Keratinocyte (primary cell): ENCODE results near the gene CUX1. TPM values are rescaled to one million over a fixed set of nuclear protein-coding genes. Genes with fewer than 3 reads are reported as not detected.

Source experiments
- DNase-seq: peaks from one replicate; pipeline ENCODE4 v3.0.0-alpha.2; 2011; ENCODE audit warnings: low read depth, missing footprints, low spot score
- FAIRE-seq: peaks from 2 replicates; lab custom pipeline; 2011; peaks lifted over from hg19 to GRCh38; lab: Jason Lieb, UNC
- H2AFZ ChIP-seq: 2 replicates; pipeline ENCODE4 v1.6.0; 2012; ENCODE audit warnings: low read length, control low read depth, inconsistent platforms; ENCODE audit not compliant: control insufficient read depth
- H3K27ac ChIP-seq: 2 replicates; pipeline ENCODE4 v1.5.1; 2011; ENCODE audit warnings: low read length; ENCODE audit not compliant: control insufficient read depth, insufficient read depth
- H3K27me3 ChIP-seq: 3 replicates; pipeline ENCODE4 v1.6.0; 2011; ENCODE audit warnings: low read length; ENCODE audit not compliant: control insufficient read depth, insufficient read depth; ENCODE audit errors: extremely low read depth
- H3K36me3 ChIP-seq, 2 experiments: 2 replicates in 1 of 2; 3 replicates in 1 of 2; pipeline ENCODE4 v1.5.1; 2011; ENCODE audit warnings: low read length in 2 of 2, mild to moderate bottlenecking in 1 of 2; ENCODE audit not compliant: control insufficient read depth in 2 of 2, insufficient read depth in 2 of 2; ENCODE audit errors: extremely low read depth in 1 of 2
- H3K4me1 ChIP-seq: 3 replicates; pipeline ENCODE4 v1.5.1; 2011; ENCODE audit warnings: low read length; ENCODE audit not compliant: control insufficient read depth, insufficient read depth; ENCODE audit errors: extremely low read depth
- H3K4me2 ChIP-seq: 3 replicates; pipeline ENCODE4 v1.6.0; 2011; ENCODE audit warnings: low read depth, low read length; ENCODE audit not compliant: control insufficient read depth, insufficient read depth; ENCODE audit errors: extremely low read depth
- H3K4me3 ChIP-seq, 3 experiments: fragments of 200-600 bp in 1 of 3; sonication (generic) in 1 of 3; 2 replicates in 2 of 3; 3 replicates in 1 of 3; pipeline ENCODE4 v1.5.1; 2011 to 2016; ENCODE audit warnings: low read length in 3 of 3, mild to moderate bottlenecking in 3 of 3, control low read depth in 2 of 3, inconsistent platforms in 1 of 3, low read depth in 1 of 3, mixed read lengths in 1 of 3, mixed run types in 1 of 3, moderate library complexity in 1 of 3; ENCODE audit not compliant: control insufficient read depth in 2 of 3, insufficient read depth in 2 of 3; ENCODE audit errors: extremely low read depth in 1 of 3
- H3K79me2 ChIP-seq: 2 replicates; pipeline ENCODE4 v1.6.0; 2012; ENCODE audit warnings: low read length; ENCODE audit not compliant: control insufficient read depth, insufficient read depth
- H3K9ac ChIP-seq: 3 replicates; pipeline ENCODE4 v1.6.0; 2011; ENCODE audit warnings: low read length; ENCODE audit not compliant: control insufficient read depth, insufficient read depth; ENCODE audit errors: extremely low read depth
- H3K9me1 ChIP-seq: 3 replicates; pipeline ENCODE4 v1.6.0; 2011; ENCODE audit warnings: low read length; ENCODE audit not compliant: control insufficient read depth, insufficient read depth; ENCODE audit errors: extremely low read depth
- H3K9me3 ChIP-seq: 2 replicates; pipeline ENCODE4 v1.5.1; 2012; ENCODE audit warnings: low read depth, low read length; ENCODE audit not compliant: control insufficient read depth
- H4K20me1 ChIP-seq: 3 replicates; pipeline ENCODE4 v1.6.0; 2011; ENCODE audit warnings: low read length; ENCODE audit not compliant: control insufficient read depth, insufficient read depth; ENCODE audit errors: extremely low read depth
- CTCF ChIP-seq, 3 experiments: IDR thresholded peaks in 1 of 3; conservative IDR thresholded peaks in 1 of 3; optimal IDR thresholded peaks in 1 of 3; 2 replicates in 2 of 3; 3 replicates in 1 of 3; pipeline versions ENCODE3 to v1.5.1; 2011; ENCODE audit warnings: low read length in 3 of 3, mild to moderate bottlenecking in 3 of 3, moderate library complexity in 2 of 3, control low read depth in 1 of 3, inconsistent platforms in 1 of 3; ENCODE audit not compliant: insufficient read depth in 2 of 3; ENCODE audit errors: extremely low read depth in 1 of 3
- EZH2 ChIP-seq: IDR thresholded peaks from one replicate; pipeline ENCODE4 v1.6.1; 2012; ENCODE audit warnings: inconsistent platforms, mild to moderate bottlenecking, low read length, moderate library complexity
- dilution Hi-C: fragments of 300-500 bp; cut with MboI; formaldehyde crosslinking; loops from one replicate; pipeline ENCODE4 v1.7.0; 2020; ENCODE audit warnings: low sequenced_read_pairs; ENCODE audit not compliant: extremely low pct_ligation_motif_present
- polyA plus RNA-seq, 5 experiments: library from polyadenylated mRNA; depleted of rRNA in 3 of 5; stranded (reverse) in 3 of 5; stranded (forward) in 1 of 5; unstranded in 1 of 5; fragments of >200 nt; gene quantifications; 1 replicate in 1 of 5; 2 replicates in 3 of 5; 3 replicates in 1 of 5; pipeline versions ENCODE4 v1.2.1 to v1.2.3, GENCODE V29; 2011 to 2012; ENCODE audit warnings: missing spikeins in 2 of 5, low read depth in 1 of 5, low replicate concordance in 1 of 5

Gene CUX1
- polyA plus RNA-seq, 1 donor (not counting 4 experiments of a cell fraction or from before 2014, with no cell fraction given): 18.3 TPM

- Histone ChIP-seq H3K9me3 (no peaks in the 10 kb centered on the region), H3K36me3 (peaks cover 0 to 1% of the 10 kb centered on the region in 2 experiments), H2AFZ (no peak overlapping the region), H3K9me1 (no peaks in the 10 kb centered on the region), H3K4me2 (no peak overlapping the region), H3K9ac (no peak overlapping the region), H4K20me1 (peaks cover 8% of the 10 kb centered on the region), H3K4me1 (no peaks in the 10 kb centered on the region), H3K79me2 (peaks cover 55% of the 10 kb centered on the region), H3K27me3 (no peaks in the 10 kb centered on the region), H3K4me3 (no peak overlapping the region), H3K27ac (no peak overlapping the region)
- FAIRE-seq: no peak
- TF ChIP-seq CTCF (optimal IDR thresholded peaks at IDR 0.05 in 1 of 3, IDR thresholded peaks at IDR 0.05 in 1 of 3, conservative IDR thresholded peaks at IDR 0.05 in 1 of 3; ENCODE audit: extremely low read depth in 1 of 3, insufficient read depth in 2 of 3, low read length in 3 of 3): no peak
- no peak for TF ChIP-seq EZH2
- no peak for DNase-seq
- dilution Hi-C loops: no loop called here
Measured at GRCh38 chr7:101832205-101832631, 14.8 kb downstream of the CUX1 start.

GRCh38 chr7:101832685-101833375 is 15.4 kb downstream of the CUX1 start:
- Histone ChIP-seq H2AFZ (no peak overlapping the region), H3K4me2 (no peak overlapping the region), H3K4me1 (no peaks in the 10 kb centered on the region), H3K27ac (no peak overlapping the region), H3K27me3 (no peaks in the 10 kb centered on the region), H3K79me2 (peaks cover 54% of the 10 kb centered on the region), H3K9ac (no peak overlapping the region), H3K4me3 (no peak overlapping the region), H4K20me1 (peaks cover 8% of the 10 kb centered on the region), H3K9me1 (no peaks in the 10 kb centered on the region), H3K36me3 (peaks cover 0 to 1% of the 10 kb centered on the region in 2 experiments), H3K9me3 (no peaks in the 10 kb centered on the region)
- no peak for TF ChIP-seq EZH2
- no peak for TF ChIP-seq CTCF (optimal IDR thresholded peaks at IDR 0.05 in 1 of 3, IDR thresholded peaks at IDR 0.05 in 1 of 3, conservative IDR thresholded peaks at IDR 0.05 in 1 of 3; ENCODE audit: extremely low read depth in 1 of 3, insufficient read depth in 2 of 3, low read length in 3 of 3)
- no peak for FAIRE-seq
- DNase-seq: no peak
- dilution Hi-C loops: no loop called here
